ENCODE data around the gene NFE2L3.

- TF ChIP-seq, protein P1, sequence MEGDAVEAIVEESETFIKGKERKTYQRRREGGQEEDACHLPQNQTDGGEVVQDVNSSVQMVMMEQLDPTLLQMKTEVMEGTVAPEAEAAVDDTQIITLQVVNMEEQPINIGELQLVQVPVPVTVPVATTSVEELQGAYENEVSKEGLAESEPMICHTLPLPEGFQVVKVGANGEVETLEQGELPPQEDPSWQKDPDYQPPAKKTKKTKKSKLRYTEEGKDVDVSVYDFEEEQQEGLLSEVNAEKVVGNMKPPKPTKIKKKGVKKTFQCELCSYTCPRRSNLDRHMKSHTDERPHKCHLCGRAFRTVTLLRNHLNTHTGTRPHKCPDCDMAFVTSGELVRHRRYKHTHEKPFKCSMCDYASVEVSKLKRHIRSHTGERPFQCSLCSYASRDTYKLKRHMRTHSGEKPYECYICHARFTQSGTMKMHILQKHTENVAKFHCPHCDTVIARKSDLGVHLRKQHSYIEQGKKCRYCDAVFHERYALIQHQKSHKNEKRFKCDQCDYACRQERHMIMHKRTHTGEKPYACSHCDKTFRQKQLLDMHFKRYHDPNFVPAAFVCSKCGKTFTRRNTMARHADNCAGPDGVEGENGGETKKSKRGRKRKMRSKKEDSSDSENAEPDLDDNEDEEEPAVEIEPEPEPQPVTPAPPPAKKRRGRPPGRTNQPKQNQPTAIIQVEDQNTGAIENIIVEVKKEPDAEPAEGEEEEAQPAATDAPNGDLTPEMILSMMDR (IDR thresholded peaks at IDR 0.05): no peak
- no peak for TF ChIP-seq POLR2A (IDR thresholded peaks at IDR 0.05)
- TF ChIP-seq POLR2AphosphoS5 (IDR thresholded peaks at IDR 0.05; ENCODE audit: insufficient read depth in 1 of 2, low read depth in 1 of 2): no peak
Measured at GRCh38 chr7:26157520-26158105, 5.6 kb downstream of the NFE2L3 start.
